ENCODE measurements around the gene OPALIN.

Gene OPALIN

GRCh38 chr10:96367470-96367869 is 8.7 kb upstream of the OPALIN start:
- H3K9me3 Mint-ChIP-seq: no peaks in the 10 kb centered on the region
- no peak overlapping the region for H3K27ac Mint-ChIP-seq
- H3K4me3 Mint-ChIP-seq: no peak overlapping the region
- DNase-seq (no peak), ATAC-seq (replicated peaks) (no peak)
- peaks cover 0 to 2% of the 10 kb centered on the region in 2 donors for H3K4me1 Mint-ChIP-seq (ENCODE audit: low read depth in 2 of 2)
- H3K36me3 Mint-ChIP-seq (ENCODE audit: insufficient read depth): no peaks in the 10 kb centered on the region
- peaks cover 5 to 17% of the 10 kb centered on the region in 2 donors for H3K27me3 Mint-ChIP-seq

GRCh38 chr10:96366508-96366907 is 7.7 kb upstream of the OPALIN start:
- no peak for DNase-seq
- Mint-ChIP-seq H3K36me3 (ENCODE audit: insufficient read depth) (no peaks in the 10 kb centered on the region), H3K27me3 (peaks cover 0 to 7% of the 10 kb centered on the region in 2 donors), H3K4me3 (no peak overlapping the region), H3K4me1 (ENCODE audit: low read depth in 2 of 2) (peaks cover 0 to 2% of the 10 kb centered on the region in 2 donors), H3K27ac (no peak overlapping the region), H3K9me3 (no peaks in the 10 kb centered on the region)
- ATAC-seq (replicated peaks): no peak

- no peaks in the 10 kb centered on the region for H3K36me3 Mint-ChIP-seq (ENCODE audit: insufficient read depth)
- H3K9me3 Mint-ChIP-seq: no peaks in the 10 kb centered on the region
- peaks cover 0 to 2% of the 10 kb centered on the region in 2 donors for H3K4me1 Mint-ChIP-seq (ENCODE audit: low read depth in 2 of 2)
- peaks cover 2 to 7% of the 10 kb centered on the region in 2 donors for H3K27me3 Mint-ChIP-seq
- ATAC-seq (replicated peaks) (no peak), DNase-seq (no peak)
- no peak overlapping the region for H3K4me3 Mint-ChIP-seq
- no peak overlapping the region for H3K27ac Mint-ChIP-seq
These were observed 6.8 kb upstream of the OPALIN start for GRCh38 chr10:96365571-96365970.

GRCh38 chr10:96360766-96361165 is 2.0 kb upstream of the OPALIN start:
- no peaks in the 10 kb centered on the region for H3K36me3 Mint-ChIP-seq (ENCODE audit: insufficient read depth)
- no peak for DNase-seq
- H3K27ac Mint-ChIP-seq: no peak overlapping the region
- no peak overlapping the region for H3K4me3 Mint-ChIP-seq
- no peaks in the 10 kb centered on the region for H3K9me3 Mint-ChIP-seq
- no peaks in the 10 kb centered on the region for H3K4me1 Mint-ChIP-seq (ENCODE audit: low read depth in 2 of 2)
- peaks cover 33 to 34% of the 10 kb centered on the region in 2 donors for H3K27me3 Mint-ChIP-seq
- ATAC-seq (replicated peaks): no peak

- H3K36me3 Mint-ChIP-seq (ENCODE audit: insufficient read depth): no peaks in the 10 kb centered on the region
- no peak overlapping the region for H3K27ac Mint-ChIP-seq
- DNase-seq (no peak), ATAC-seq (replicated peaks) (no peak)
- H3K27me3 Mint-ChIP-seq: peaks cover 33 to 38% of the 10 kb centered on the region in 2 donors
- no peaks in the 10 kb centered on the region for H3K4me1 Mint-ChIP-seq (ENCODE audit: low read depth in 2 of 2)
- no peaks in the 10 kb centered on the region for H3K9me3 Mint-ChIP-seq
- no peak overlapping the region for H3K4me3 Mint-ChIP-seq
These were observed 1.5 kb upstream of the OPALIN start for GRCh38 chr10:96360331-96360730.

GRCh38 chr10:96359616-96360015 is 814 bp upstream of the OPALIN start:
- no peaks in the 10 kb centered on the region for H3K4me1 Mint-ChIP-seq (ENCODE audit: low read depth in 2 of 2)

GRCh38 chr10:96357038-96357620 is 1.7 kb downstream of the OPALIN start:
- peaks cover 47 to 61% of the 10 kb centered on the region in 2 donors for H3K27me3 Mint-ChIP-seq
- H3K4me3 Mint-ChIP-seq: no peak overlapping the region
- DNase-seq (no peak), ATAC-seq (replicated peaks) (no peak)
- H3K4me1 Mint-ChIP-seq (ENCODE audit: low read depth in 2 of 2): no peaks in the 10 kb centered on the region
- no peaks in the 10 kb centered on the region for H3K9me3 Mint-ChIP-seq
- H3K36me3 Mint-ChIP-seq (ENCODE audit: insufficient read depth): no peaks in the 10 kb centered on the region
- H3K27ac Mint-ChIP-seq: no peak overlapping the region

More at GRCh38 chr10:96359616-96360015, 814 bp upstream of the OPALIN start:
- Mint-ChIP-seq H3K4me3 (no peak overlapping the region), H3K27me3 (peaks cover 33 to 42% of the 10 kb centered on the region in 2 donors), H3K27ac (no peak overlapping the region), H3K36me3 (ENCODE audit: insufficient read depth) (no peaks in the 10 kb centered on the region), H3K9me3 (no peaks in the 10 kb centered on the region)
- ATAC-seq (replicated peaks): no peak
- no peak for DNase-seq

- Mint-ChIP-seq H3K27ac (no peak overlapping the region), H3K4me1 (ENCODE audit: low read depth in 2 of 2) (no peaks in the 10 kb centered on the region), H3K36me3 (ENCODE audit: insufficient read depth) (no peaks in the 10 kb centered on the region), H3K9me3 (no peaks in the 10 kb centered on the region), H3K27me3 (peaks cover 45 to 64% of the 10 kb centered on the region in 2 donors), H3K4me3 (no peak overlapping the region)
- ATAC-seq (replicated peaks) (no peak), DNase-seq (no peak)
These were observed 6.2 kb downstream of the OPALIN start for GRCh38 chr10:96352582-96352981.

GRCh38 chr10:96352027-96352426 is 6.8 kb downstream of the OPALIN start:
- H3K27ac Mint-ChIP-seq: no peak overlapping the region
- H3K4me1 Mint-ChIP-seq (ENCODE audit: low read depth in 2 of 2): no peaks in the 10 kb centered on the region
- H3K36me3 Mint-ChIP-seq (ENCODE audit: insufficient read depth): no peaks in the 10 kb centered on the region
- no peaks in the 10 kb centered on the region for H3K9me3 Mint-ChIP-seq
- ATAC-seq (replicated peaks) (no peak), DNase-seq (no peak)
- H3K27me3 Mint-ChIP-seq: peaks cover 43 to 63% of the 10 kb centered on the region in 2 donors
- no peak overlapping the region for H3K4me3 Mint-ChIP-seq

- Mint-ChIP-seq H3K9me3 (peaks cover 0 to 2% of the 10 kb centered on the region in 2 donors), H3K27ac (no peak overlapping the region), H3K27me3 (peaks cover 33 to 65% of the 10 kb centered on the region in 2 donors), H3K36me3 (ENCODE audit: insufficient read depth) (no peaks in the 10 kb centered on the region), H3K4me3 (no peak overlapping the region), H3K4me1 (ENCODE audit: low read depth in 2 of 2) (no peaks in the 10 kb centered on the region)
- DNase-seq (no peak), ATAC-seq (replicated peaks) (no peak)
These were observed 12.5 kb downstream of the OPALIN start for GRCh38 chr10:96346295-96346694.

- ATAC-seq (replicated peaks): no peak
- no peak for DNase-seq
- Mint-ChIP-seq H3K4me3 (no peak overlapping the region), H3K27ac (no peak overlapping the region), H3K36me3 (ENCODE audit: insufficient read depth) (no peaks in the 10 kb centered on the region), H3K27me3 (peaks cover 29 to 67% of the 10 kb centered on the region in 2 donors), H3K9me3 (peaks cover 0 to 2% of the 10 kb centered on the region in 2 donors), H3K4me1 (ENCODE audit: low read depth in 2 of 2) (no peaks in the 10 kb centered on the region)
These were observed 13.6 kb downstream of the OPALIN start for GRCh38 chr10:96345222-96345621.

- Mint-ChIP-seq H3K9me3 (peaks cover 0 to 2% of the 10 kb centered on the region in 2 donors), H3K36me3 (ENCODE audit: insufficient read depth) (no peaks in the 10 kb centered on the region), H3K27me3 (peaks cover 22 to 59% of the 10 kb centered on the region in 2 donors), H3K27ac (no peak overlapping the region), H3K4me3 (no peak overlapping the region), H3K4me1 (ENCODE audit: low read depth in 2 of 2) (no peaks in the 10 kb centered on the region)
- no peak for ATAC-seq (replicated peaks)
- no peak for DNase-seq
These were observed 14.6 kb downstream of the OPALIN start for GRCh38 chr10:96344178-96344577.

GRCh38 chr10:96342402-96342801 is 16.4 kb downstream of the OPALIN start:
- H3K9me3 Mint-ChIP-seq: peaks cover 0 to 2% of the 10 kb centered on the region in 2 donors
- ATAC-seq (replicated peaks): no peak
- no peak for DNase-seq
- peaks cover 22 to 55% of the 10 kb centered on the region in 2 donors for H3K27me3 Mint-ChIP-seq
- no peak overlapping the region for H3K27ac Mint-ChIP-seq
- H3K36me3 Mint-ChIP-seq (ENCODE audit: insufficient read depth): no peaks in the 10 kb centered on the region
- no peaks in the 10 kb centered on the region for H3K4me1 Mint-ChIP-seq (ENCODE audit: low read depth in 2 of 2)
- no peak overlapping the region for H3K4me3 Mint-ChIP-seq

- DNase-seq (no peak), ATAC-seq (replicated peaks) (no peak)
- Mint-ChIP-seq H3K4me1 (ENCODE audit: low read depth in 2 of 2) (no peaks in the 10 kb centered on the region), H3K27ac (no peak overlapping the region), H3K36me3 (ENCODE audit: insufficient read depth) (no peaks in the 10 kb centered on the region), H3K9me3 (peaks cover 0 to 2% of the 10 kb centered on the region in 2 donors), H3K4me3 (no peak overlapping the region), H3K27me3 (peaks cover 22 to 62% of the 10 kb centered on the region in 2 donors)
These were observed 17.3 kb downstream of the OPALIN start for GRCh38 chr10:96341219-96342182.

All from effector memory CD8-positive, alpha-beta T cell (primary cell).